NCI-H524 treated with DMSO at 0.1 percent for 48 hours (cell line): ENCODE measurements around the gene IFITM2.
"Not testable (repeated sequence)": the region's sequence is repeated elsewhere in the genome, so short reads cannot be mapped to it uniquely, and the experiment has no call there.

Experiments
- DNase-seq: peaks from one replicate; lab custom pipeline; 2025; lab: John Stamatoyannopoulos, UW

Gene IFITM2

GRCh38 chr11:281486-282161, 26.0 kb upstream of the IFITM2 start:
- DNase-seq = no peak

GRCh38 chr11:282171-282570, 25.4 kb upstream of the IFITM2 start:
- no peak for DNase-seq

- DNase-seq = no peak
Observed at GRCh38 chr11:282630-283360, 24.8 kb upstream of the IFITM2 start.

DNA sequence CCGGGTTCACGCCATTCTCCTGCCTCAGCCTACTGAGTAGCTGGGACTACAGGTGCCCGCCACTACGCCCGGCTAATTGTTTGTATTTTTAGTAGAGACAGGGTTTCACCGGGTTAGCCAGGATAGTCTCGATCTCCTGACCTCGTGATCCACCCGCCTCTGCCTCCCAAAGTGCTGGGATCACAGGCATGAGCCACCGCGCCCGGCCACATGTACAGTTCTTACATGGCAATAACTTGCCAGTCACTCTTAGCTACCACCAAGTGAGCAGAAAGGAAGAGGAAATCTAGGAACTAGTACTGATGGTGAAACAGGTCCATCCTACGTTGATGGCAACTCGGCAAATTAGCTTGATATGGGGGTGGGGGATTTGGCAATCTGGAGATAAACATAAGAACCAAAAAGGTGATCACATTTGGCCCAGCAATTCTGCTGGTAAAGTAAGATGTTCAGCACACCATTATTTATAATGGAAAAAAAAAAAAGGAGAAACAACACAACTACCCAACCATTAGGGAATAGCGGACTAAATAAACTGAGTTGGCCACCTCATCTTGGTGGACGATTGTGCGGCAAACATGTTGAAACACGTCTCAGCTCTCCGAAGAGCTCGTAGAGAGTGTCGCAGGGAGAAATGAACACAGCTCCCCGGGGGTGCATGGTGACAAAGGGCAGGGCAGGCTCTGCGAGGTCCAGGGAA, 24.1 kb upstream of the IFITM2 start:
- DNase-seq = no peak

DNA sequence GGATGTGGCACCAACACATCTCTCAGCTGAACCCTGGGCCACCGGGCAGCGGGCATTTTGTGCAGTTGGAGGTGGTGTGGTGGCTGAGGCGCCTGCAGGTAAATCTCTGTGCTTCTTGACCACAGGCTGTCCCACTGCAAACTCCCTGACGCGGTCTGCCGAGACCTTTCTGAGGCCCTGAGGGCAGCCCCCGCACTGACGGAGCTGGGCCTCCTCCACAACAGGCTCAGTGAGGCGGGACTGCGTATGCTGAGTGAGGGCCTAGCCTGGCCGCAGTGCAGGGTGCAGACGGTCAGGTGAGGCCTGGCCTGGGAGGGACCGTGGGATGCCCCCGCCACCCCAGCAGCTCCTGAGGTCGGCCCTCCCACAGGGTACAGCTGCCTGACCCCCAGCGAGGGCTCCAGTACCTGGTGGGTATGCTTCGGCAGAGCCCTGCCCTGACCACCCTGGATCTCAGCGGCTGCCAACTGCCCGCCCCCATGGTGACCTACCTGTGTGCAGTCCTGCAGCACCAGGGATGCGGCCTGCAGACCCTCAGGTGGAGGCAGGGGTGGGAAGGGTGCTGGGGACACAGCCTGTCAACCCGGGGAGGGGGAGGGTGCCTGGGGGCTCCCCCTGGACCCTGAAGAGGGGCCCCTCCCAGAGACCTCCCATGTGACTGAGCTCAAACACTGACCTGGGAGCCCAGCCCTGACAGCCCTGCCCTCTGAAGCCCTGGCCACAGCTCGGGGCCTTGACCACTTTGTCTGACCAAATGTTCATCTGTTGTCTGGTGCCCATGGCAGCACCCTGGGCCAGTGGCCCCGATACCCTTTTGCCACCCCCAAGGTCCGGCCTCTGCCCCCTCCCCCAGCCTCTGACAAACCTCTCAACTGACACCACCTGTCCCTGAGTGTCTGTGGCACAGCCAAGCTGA, 23.3 kb upstream of the IFITM2 start:
- DNase-seq = no peak

- no peak for DNase-seq
Observed at GRCh38 chr11:285021-285893, 22.4 kb upstream of the IFITM2 start.

DNA sequence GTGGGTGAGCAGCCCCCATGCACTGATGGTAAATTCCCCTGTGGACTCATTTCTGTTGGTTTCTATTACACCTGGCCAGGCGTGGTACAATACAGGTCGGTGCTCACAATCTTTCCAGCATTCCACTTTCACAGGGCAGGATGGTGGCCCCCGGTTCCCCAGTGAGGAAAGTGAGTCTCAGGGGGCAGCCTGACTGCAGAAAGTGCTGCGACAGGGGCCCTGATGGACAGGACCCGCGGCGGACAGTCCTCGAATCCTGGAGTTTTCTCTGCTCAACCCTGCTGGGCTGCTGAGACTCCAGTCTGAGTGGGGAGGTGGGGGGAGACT, 21.8 kb upstream of the IFITM2 start:
- DNase-seq = no peak

DNA sequence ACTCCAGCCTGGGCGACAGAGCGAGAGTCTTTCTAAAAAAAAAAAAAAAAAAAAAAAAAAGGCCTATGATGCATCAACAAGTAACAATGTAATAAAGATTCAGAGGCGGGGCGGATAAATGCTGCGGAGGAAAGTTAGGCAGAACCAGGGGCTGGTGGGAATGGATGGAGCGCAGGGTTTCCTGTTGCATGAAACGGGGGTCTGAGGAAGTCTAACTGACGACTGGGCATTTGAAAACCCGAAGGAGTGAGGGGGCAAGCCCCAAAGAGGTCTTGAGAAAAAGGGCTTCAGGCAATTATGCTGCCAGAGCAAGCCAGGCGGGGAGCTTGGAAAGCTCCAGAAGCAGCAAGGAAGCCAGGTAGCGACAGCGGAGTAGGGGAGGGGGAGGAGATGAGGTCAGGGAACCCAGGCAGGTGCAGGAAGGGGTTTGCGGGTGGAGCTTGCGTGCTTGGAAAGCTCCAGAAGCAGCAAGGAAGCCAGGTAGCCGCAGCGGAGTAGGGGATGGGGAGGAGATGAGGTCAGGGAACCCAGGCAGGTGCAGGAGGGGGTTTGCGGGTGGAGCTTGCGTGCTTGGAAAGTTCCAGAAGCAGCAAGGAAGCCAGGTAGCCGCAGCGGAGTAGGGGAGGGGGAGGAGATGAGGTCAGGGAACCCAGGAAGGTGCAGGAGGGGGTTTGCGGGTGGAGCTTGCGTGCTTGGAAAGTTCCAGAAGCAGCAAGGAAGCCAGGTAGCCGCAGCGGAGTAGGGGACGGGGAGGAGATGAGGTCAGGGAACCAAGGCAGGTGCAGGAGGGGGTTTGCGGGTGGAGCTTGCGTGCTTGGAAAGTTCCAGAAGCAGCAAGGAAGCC, 20.4 kb upstream of the IFITM2 start:
- DNase-seq = not testable (repeated sequence)

- DNase-seq = no peak
Observed at GRCh38 chr11:287821-288477, 19.7 kb upstream of the IFITM2 start.

DNA sequence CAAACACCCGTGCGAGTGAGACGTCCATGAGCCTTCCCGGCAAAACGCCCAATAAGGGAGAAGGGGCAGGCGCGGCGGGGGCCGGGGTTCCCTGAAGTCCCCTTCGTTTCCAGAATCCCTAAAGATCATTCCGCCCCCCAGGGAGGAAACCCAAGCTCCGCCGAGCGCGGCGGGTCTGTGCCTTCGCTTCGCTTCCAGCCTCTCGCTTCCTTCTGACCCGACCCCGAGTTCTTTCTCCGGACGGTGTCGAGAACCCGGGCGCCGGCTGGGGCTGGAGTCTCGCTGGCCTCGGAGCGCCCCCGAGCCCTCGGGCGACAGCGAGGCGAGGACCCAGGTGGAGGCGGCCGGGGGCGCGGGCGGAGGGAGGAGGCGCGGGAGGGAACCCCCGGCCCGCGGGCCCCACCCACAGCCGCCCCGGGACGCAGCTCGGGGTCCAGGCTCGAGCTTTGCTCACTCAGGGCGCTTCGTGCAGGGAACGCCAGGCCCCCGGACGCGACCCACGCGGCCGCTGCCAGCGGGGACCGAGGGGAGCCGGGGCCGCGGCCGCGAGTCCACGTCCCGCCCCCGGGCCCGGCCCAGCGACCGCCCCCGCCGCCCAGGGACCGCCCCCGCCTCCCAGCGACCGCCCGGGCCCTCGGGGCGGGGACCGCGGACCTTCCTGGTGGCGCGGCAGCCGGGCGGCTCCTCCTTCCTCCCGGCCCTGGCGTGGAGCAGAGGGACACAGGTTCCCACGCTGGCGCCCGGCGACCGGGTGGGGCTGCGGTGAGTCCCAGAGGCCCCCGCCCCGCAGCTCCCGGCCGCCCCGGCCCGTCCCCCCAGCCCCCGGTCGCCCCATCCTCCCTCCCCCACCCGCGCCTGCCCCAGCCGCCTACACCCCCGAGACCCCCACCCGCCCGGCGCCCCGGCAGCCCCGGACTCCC, 18.9 kb upstream of the IFITM2 start, which contains the start of gene PGGHG:
Gene PGGHG, plus strand, starts transcription at position 649 of the 920 bp plus-strand sequence. CDS start 691 bp downstream, outside the sequence.
- DNase-seq = no peak

- no peak for DNase-seq
Observed at GRCh38 chr11:289398-289711, 18.3 kb upstream of the IFITM2 start.

DNA sequence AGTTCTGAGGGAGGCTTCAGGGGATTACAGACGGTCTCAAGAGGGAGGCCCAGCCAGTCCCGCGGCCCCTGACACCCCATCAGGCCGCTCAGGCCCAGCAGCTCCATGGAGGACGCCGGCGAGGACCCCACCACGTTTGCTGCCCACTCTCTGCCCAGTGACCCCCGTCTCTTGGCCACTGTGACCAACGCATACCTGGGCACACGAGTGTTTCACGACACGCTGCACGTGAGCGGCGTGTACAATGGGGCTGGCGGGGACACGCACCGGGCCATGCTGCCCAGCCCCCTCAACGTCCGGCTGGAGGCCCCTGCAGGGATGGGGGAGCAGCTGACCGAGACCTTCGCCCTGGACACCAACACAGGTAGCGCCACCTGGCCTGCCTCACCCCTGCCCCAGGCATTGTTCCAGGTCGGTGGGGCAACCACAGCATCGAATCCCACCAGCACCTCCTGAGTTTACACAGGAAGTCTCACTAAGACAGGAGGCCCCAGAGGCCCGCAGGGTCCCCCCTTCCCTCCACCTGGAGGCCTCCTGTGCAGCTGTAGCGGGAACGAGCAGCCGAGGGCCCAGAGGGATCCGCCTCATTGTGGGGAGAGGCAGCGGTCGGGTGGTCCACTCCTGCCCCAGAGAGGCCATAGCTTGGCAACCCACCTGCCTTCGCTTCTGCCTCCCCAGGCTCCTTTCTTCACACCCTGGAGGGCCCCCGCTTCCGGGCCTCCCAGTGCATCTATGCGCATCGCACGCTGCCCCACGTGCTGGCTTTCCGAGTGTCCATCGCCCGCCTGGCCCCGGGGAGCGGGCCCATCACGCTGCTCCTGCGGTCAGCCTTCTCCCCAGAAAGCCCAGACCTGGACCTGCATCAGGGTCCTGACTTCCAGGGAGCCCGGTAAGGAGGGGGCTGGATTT, 17.6 kb upstream of the IFITM2 start:
- DNase-seq = no peak

- DNase-seq = no peak
Observed at GRCh38 chr11:290621-291231, 16.9 kb upstream of the IFITM2 start.

DNA sequence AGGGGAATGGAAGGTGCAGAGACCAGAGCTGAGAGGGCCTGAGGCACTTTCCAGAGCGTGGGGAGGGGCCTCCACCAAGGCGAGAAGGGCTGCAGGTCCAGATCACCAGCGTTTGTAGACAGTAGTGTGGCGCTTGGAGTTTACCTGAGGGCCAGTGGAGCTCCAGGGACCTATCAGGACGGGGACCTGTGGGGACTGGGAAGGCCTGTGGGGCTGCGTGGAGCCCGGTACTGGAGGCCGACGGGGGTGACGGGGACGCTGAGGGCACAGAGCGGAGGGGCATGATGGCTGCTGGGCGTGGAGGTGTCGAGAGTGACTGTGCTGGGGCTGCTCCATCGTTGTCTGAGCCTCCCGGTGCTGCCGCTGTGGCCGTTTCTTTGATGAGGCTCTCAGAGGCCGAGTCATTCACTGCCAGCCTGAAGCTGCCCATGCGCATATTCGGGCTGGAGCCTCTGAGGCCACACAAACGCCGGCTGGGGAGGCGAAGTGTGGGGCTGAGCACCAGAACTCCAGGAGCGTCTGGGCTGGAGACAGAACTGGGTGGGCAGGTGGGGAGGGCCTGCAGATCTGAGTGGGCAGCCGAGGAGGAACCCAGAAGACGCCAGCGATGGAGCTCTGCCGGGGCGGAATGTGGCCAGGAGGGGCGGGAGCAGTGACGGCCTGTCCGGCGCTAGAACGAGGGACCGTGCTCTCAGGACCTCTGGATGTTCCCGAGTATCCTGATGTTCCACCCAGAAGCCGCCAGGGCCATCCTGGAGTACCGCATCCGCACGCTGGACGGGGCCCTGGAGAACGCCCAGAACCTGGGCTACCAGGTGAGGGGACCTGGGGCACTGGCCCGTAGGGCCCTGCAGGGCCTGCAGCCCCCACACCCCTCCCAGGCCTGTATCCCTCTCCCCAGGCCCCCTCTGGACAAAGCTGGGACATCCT, 16.1 kb upstream of the IFITM2 start:
- no peak for DNase-seq

GRCh38 chr11:292211-293121, 15.2 kb upstream of the IFITM2 start:
- DNase-seq = no peak
